Esophagus (tissue), 2 donors: ENCODE results near the gene TOM1L2. TPM values are rescaled to one million over a fixed set of nuclear protein-coding genes. Genes with fewer than 3 reads are reported as not detected.

ENCODE experiments used
- H3K27ac ChIP-seq, 2 donors: one replicate each; pipeline ENCODE4 v1.5.1; 2013; ENCODE audit warnings: low read depth in 2 of 2, mild to moderate bottlenecking in 2 of 2, inconsistent platforms in 1 of 2, low read length in 1 of 2, moderate library complexity in 1 of 2
- H3K27me3 ChIP-seq, 2 donors: one replicate each; pipeline ENCODE4 v1.6.1; 2013; ENCODE audit warnings: low read length in 2 of 2, control low read depth in 1 of 2, mild to moderate bottlenecking in 1 of 2; ENCODE audit not compliant: insufficient read depth in 2 of 2, control insufficient read depth in 1 of 2
- H3K36me3 ChIP-seq, 2 donors: one replicate each; pipeline ENCODE4 v1.6.1; 2013; ENCODE audit warnings: low read length in 1 of 2; ENCODE audit not compliant: control insufficient read depth in 2 of 2, insufficient read depth in 2 of 2
- H3K4me1 ChIP-seq, 2 donors: one replicate each; pipeline ENCODE4 v1.6.1; 2013; ENCODE audit warnings: low read length in 1 of 2; ENCODE audit not compliant: control insufficient read depth in 2 of 2, insufficient read depth in 2 of 2
- H3K4me3 ChIP-seq, 2 donors: one replicate each; pipeline ENCODE4 v1.5.1; 2013; ENCODE audit warnings: low read length in 2 of 2, mild to moderate bottlenecking in 2 of 2, low read depth in 1 of 2, moderate library complexity in 1 of 2
- H3K9me3 ChIP-seq, 2 donors: one replicate each; pipeline ENCODE4 v1.6.1; 2013; ENCODE audit warnings: mild to moderate bottlenecking in 2 of 2, low read depth in 1 of 2, low read length in 1 of 2, moderate library complexity in 1 of 2; ENCODE audit not compliant: control insufficient read depth in 2 of 2, insufficient read depth in 1 of 2
- WGBS, 2 donors: extraction: QIAGEN DNeasy Blood & Tissue Kit; methylation state at CpG; one replicate each; pipeline ENCODE4 v1.1.7; 2013; 5-methylcytosine and 5-hydroxymethylcytosine counted together
- polyA plus RNA-seq, 2 donors: library from polyadenylated mRNA; stranded (reverse); fragments of 200-250 nt; gene quantifications; one replicate each; pipeline ENCODE4 v1.2.3, GENCODE V29; 2013
- donor health status: healthy with polysubstance abuse.
- donor health status: Bipolar disorder and iron deficiency.

Gene TOM1L2
- polyA plus RNA-seq, 2 donors: 49.9 to 83.2 TPM

- 62 to 72% methylated on average over 2 of the region's 2 CpGs for WGBS, 2 donors
- Histone ChIP-seq H3K4me3 (no peak overlapping the region), H3K36me3 (peaks cover 5 to 25% of the 10 kb centered on the region in 2 donors), H3K4me1 (peaks cover 0 to 12% of the 10 kb centered on the region in 2 donors), H3K27me3 (no peaks in the 10 kb centered on the region), H3K9me3 (no peaks in the 10 kb centered on the region), H3K27ac (peak overlapping the region; percentile 79 to 80)
These were observed 122.3 kb downstream of the TOM1L2 start for GRCh38 chr17:17849845-17850373.

- whole genome bisulfite sequencing, 2 donors: 22 to 45% methylated on average over 5 of the region's 5 CpGs
- no peaks in the 10 kb centered on the region for H3K27me3 ChIP-seq
- no peak overlapping the region for H3K4me3 ChIP-seq
- H3K9me3 ChIP-seq: no peaks in the 10 kb centered on the region
- H3K4me1 ChIP-seq: peaks cover 0 to 10% of the 10 kb centered on the region in 2 donors
- H3K36me3 ChIP-seq: peaks cover 5 to 25% of the 10 kb centered on the region in 2 donors
- peak overlapping the region; percentile 79 to 80 for H3K27ac ChIP-seq
These were observed 122.9 kb downstream of the TOM1L2 start for GRCh38 chr17:17849147-17849820.

DNA sequence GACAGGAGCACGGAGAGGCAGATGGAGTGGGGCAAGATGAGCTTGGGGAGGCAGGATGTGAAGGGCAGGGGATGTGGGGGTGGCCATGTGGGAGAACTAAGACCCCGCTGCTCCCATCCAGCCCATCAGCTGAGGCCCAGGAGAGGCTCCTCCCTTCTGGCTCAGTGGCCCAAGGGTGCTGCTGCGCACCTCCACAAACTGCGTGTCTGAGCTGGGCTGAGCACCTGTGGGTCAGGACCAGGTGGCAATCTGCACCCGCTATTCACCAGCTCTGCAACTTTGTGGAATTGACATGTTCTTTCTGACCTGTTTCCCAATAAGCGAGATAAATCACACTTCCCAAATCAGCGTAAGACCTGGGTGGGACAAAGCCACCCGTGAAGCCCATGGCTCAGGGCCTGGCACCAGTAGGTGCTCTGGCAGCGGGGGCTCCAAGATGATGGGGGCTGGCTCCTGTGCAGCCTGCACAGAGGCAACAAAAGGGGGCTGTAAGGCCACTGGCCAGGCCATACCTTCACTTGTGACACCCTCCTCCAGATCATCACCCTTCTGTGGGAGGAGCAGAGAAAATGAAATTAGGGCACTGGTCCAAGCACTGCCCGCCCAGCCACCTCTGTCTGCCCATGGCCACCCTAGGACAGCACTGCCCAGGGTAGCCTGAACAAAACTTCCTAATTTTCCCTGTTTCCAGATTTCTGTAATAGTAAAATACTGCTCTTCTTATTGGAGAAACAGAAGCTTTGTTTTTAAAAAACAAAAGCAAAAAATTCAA, 123.7 kb downstream of the TOM1L2 start:
- no peaks in the 10 kb centered on the region for H3K27me3 ChIP-seq
- peaks cover 5 to 25% of the 10 kb centered on the region in 2 donors for H3K36me3 ChIP-seq
- H3K4me1 ChIP-seq: peaks cover 0 to 10% of the 10 kb centered on the region in 2 donors
- WGBS, 2 donors: 84 to 88% methylated on average over 10 of the region's 10 CpGs
- no peaks in the 10 kb centered on the region for H3K9me3 ChIP-seq
- peak overlapping the region; percentile 79 to 80 for H3K27ac ChIP-seq
- no peak overlapping the region for H3K4me3 ChIP-seq

GRCh38 chr17:17847726-17848125, 124.5 kb downstream of the TOM1L2 start:
- WGBS, 2 donors: 93 to 94% methylated on average over 5 of the region's 5 CpGs
- H3K27ac ChIP-seq: no peak overlapping the region

GRCh38 chr17:17847118-17847689, 125.0 kb downstream of the TOM1L2 start:
- no peak overlapping the region for H3K27ac ChIP-seq
- no peaks in the 10 kb centered on the region for H3K9me3 ChIP-seq
- no peak overlapping the region for H3K4me3 ChIP-seq
- peaks cover 4 to 14% of the 10 kb centered on the region in 2 donors for H3K4me1 ChIP-seq
- WGBS, 2 donors: 75 to 79% methylated on average over 17 of the region's 17 CpGs
- H3K27me3 ChIP-seq: no peaks in the 10 kb centered on the region
- peaks cover 5 to 23% of the 10 kb centered on the region in 2 donors for H3K36me3 ChIP-seq

More at GRCh38 chr17:17847726-17848125, 124.5 kb downstream of the TOM1L2 start:
- Histone ChIP-seq H3K27me3 (no peaks in the 10 kb centered on the region), H3K9me3 (no peaks in the 10 kb centered on the region), H3K4me3 (no peak overlapping the region), H3K36me3 (peaks cover 5 to 25% of the 10 kb centered on the region in 2 donors), H3K4me1 (peaks cover 0 to 10% of the 10 kb centered on the region in 2 donors)

GRCh38 chr17:17846645-17847044, 125.6 kb downstream of the TOM1L2 start:
- Histone ChIP-seq H3K4me1 (peaks cover 7 to 19% of the 10 kb centered on the region in 2 donors), H3K9me3 (no peaks in the 10 kb centered on the region), H3K27me3 (no peaks in the 10 kb centered on the region), H3K27ac (peak overlapping the region in 1 of 2 donors; percentile 15), H3K4me3 (no peak overlapping the region), H3K36me3 (peaks cover 5 to 22% of the 10 kb centered on the region in 2 donors)
- 90 to 91% methylated on average over 8 of the region's 8 CpGs for WGBS, 2 donors

DNA sequence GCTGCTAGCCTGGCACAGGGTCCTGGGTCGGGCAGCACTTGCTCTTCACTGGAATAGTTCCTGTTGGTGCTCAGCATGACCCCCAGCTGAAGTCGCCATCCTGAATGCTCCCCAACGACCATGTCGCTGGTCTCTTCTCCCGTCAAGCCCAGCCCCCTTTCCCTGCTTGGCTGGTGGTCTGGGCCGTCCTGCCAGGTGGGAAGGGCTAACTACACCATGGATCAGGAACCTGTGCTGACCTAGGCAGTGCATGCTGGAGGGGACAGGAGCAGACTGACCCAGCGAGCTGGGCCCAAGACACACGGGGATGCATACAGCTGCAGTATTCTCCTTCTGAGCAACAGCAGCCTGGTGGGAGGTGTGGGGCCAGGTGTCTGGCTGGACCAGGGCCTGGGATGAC, 126.2 kb downstream of the TOM1L2 start:
- WGBS, 2 donors: 90 to 93% methylated on average over 8 of the region's 8 CpGs

DNA sequence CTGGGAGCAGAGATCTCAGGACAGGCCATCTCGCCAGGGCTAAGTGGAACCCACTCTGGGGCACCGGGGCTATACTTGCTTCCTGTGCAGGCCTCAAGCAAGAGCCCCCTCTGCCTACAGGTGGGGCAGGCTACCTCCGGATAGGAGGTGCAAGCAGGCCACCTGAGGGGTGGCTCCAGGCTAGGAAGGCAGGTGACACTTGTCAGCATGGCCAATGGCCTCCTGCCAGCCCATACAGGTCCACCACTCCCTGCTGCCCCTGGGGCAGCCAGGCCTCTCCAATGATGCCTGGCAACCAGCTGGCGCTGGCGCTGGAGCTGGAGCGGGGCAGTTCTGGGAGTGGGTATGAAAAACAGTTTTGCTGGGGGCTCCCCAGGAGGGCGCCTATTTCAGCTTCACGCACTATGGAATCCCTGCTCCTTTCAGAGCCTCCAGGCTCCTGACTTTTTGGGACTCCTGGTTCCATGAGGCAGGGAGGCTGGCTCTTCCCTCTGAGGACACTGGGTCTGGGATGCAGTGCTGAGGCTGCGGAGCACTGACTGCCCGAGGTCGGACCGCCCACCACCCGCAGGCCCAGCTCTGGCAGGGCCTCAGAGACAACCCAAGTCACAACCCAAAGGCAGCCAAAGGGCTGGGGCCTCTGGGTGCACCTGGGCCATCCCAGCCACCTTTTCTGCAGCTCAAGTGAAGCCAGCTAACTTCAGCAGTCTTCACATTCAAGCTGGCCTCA, 127.0 kb downstream of the TOM1L2 start:
- H3K27me3 ChIP-seq: no peaks in the 10 kb centered on the region
- 77 to 82% methylated on average over 13 of the region's 13 CpGs for WGBS, 2 donors
- no peak overlapping the region for H3K27ac ChIP-seq
- peaks cover 5 to 19% of the 10 kb centered on the region in 2 donors for H3K36me3 ChIP-seq
- H3K4me1 ChIP-seq: peaks cover 9 to 28% of the 10 kb centered on the region in 2 donors
- no peaks in the 10 kb centered on the region for H3K9me3 ChIP-seq
- H3K4me3 ChIP-seq: no peak overlapping the region

More for the DNA sequence above, 126.2 kb downstream of the TOM1L2 start:
- peaks cover 9 to 24% of the 10 kb centered on the region in 2 donors for H3K4me1 ChIP-seq
- H3K27ac ChIP-seq: no peak overlapping the region
- H3K9me3 ChIP-seq: no peaks in the 10 kb centered on the region
- peaks cover 5 to 22% of the 10 kb centered on the region in 2 donors for H3K36me3 ChIP-seq
- no peaks in the 10 kb centered on the region for H3K27me3 ChIP-seq
- H3K4me3 ChIP-seq: no peak overlapping the region

- no peak overlapping the region for H3K4me3 ChIP-seq
- peaks cover 5 to 19% of the 10 kb centered on the region in 2 donors for H3K36me3 ChIP-seq
- no peaks in the 10 kb centered on the region for H3K9me3 ChIP-seq
- WGBS, 2 donors: 93 to 96% methylated on average over 6 of the region's 6 CpGs
- no peaks in the 10 kb centered on the region for H3K27me3 ChIP-seq
- H3K4me1 ChIP-seq: peaks cover 9 to 27% of the 10 kb centered on the region in 2 donors
- no peak overlapping the region for H3K27ac ChIP-seq
These were observed 127.7 kb downstream of the TOM1L2 start for GRCh38 chr17:17844500-17844899.
